ENCODE data around the gene DPM3.
A peak's percentile ranks its signal among the peaks of the same experiment; 100 is the strongest.

DPM3 gene

DNA sequence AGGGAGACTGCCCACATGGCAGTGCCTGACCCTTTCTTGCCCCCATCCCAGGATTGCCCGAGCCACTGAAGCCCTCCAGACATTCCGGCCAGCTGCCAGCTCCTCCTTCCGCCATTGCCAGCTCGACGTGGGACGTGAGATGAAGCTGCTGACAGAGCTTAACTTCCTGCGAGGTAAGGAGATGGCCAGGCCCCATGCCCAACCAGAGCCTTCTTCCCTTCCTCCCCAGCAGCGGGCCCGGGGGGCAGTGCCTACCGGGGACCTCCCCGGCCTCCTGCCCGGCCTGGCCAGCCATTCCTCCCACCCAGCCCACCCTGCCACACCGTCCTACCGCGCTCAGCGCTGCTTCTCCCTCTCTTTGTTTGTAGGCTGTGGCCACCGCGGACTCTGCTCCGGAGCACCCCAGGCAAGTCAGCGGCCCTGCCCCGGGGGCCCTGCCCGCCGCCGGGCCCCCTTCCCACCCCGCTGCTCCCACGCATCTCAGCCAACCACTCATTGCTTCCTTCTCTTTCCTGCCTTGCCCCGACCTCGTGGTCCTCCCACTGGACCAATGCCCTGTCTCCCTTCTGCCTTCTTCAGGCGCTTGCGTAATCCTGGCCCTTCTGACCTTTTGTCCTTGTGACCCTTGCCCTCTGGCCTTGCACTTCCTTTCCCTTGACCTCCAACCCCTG is 38.2 kb upstream of the DPM3 start:
- no peak overlapping the region for H3K4me3 ChIP-seq (ENCODE audit: low read depth, low read length)
- TF ChIP-seq, protein P1, sequence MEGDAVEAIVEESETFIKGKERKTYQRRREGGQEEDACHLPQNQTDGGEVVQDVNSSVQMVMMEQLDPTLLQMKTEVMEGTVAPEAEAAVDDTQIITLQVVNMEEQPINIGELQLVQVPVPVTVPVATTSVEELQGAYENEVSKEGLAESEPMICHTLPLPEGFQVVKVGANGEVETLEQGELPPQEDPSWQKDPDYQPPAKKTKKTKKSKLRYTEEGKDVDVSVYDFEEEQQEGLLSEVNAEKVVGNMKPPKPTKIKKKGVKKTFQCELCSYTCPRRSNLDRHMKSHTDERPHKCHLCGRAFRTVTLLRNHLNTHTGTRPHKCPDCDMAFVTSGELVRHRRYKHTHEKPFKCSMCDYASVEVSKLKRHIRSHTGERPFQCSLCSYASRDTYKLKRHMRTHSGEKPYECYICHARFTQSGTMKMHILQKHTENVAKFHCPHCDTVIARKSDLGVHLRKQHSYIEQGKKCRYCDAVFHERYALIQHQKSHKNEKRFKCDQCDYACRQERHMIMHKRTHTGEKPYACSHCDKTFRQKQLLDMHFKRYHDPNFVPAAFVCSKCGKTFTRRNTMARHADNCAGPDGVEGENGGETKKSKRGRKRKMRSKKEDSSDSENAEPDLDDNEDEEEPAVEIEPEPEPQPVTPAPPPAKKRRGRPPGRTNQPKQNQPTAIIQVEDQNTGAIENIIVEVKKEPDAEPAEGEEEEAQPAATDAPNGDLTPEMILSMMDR (conservative IDR thresholded peaks at IDR 0.05; ENCODE audit: low read depth, low read length): no peak
- no peak for DNase-seq (ENCODE audit: low read depth)

DNA sequence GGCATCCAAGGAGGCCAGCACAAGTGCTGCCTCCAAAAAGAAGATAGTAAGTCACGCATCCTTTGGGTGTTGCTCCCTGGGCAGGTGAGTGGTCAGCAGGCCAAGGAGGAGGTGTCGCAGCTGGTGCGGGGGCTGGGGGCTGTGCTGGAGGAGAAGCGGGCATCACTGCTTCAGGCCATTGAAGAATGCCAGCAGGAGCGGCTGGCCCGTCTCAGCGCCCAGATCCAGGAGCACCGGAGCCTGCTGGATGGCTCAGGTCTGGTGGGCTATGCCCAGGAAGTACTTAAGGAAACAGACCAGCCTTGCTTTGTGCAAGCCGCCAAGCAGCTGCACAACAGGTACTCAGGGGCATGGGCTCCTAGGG is 37.6 kb upstream of the DPM3 start:
- H3K4me3 ChIP-seq (ENCODE audit: low read depth, low read length): no peak overlapping the region
- no peak for DNase-seq (ENCODE audit: low read depth)
- TF ChIP-seq, protein P1 (conservative IDR thresholded peaks at IDR 0.05; ENCODE audit: low read depth, low read length): no peak

DNA sequence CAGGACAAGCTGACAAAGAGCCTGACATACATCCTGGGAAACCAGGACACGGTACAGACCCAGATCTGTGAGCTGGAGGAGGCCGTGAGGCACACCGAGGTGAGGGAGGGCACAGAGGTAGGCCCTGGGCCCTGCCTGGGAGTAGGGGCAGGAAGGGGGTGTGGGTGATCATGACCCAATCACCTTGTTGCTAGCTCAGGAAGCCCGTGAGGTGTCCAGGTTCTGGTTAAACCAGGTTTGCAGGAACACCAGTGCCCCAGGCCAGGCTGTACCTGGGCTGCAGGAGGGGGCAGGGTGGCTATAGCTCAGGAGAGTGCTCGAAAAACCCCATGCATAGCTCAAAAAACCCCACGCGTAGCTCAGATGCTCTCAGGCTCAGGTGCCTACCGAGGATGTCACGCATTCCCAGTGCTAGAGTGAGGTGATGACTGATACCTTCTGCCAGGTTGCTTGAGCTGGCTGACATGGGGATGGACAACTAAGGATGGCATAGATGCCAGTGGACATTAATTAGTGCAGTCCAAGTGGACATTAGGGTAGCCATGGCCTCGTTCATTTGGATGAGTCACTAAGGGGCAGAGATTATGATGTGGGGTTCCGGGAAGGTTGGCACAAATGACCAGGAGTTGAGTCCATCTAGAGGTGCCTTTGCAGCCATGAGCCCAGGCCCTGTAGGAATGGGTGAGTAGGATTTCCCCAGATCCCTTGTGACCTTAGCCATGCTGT is 37.0 kb upstream of the DPM3 start:
- no peak overlapping the region for H3K4me3 ChIP-seq (ENCODE audit: low read depth, low read length)
- no peak for DNase-seq (ENCODE audit: low read depth)
- TF ChIP-seq, protein P1 (conservative IDR thresholded peaks at IDR 0.05; ENCODE audit: low read depth, low read length): no peak

DNA sequence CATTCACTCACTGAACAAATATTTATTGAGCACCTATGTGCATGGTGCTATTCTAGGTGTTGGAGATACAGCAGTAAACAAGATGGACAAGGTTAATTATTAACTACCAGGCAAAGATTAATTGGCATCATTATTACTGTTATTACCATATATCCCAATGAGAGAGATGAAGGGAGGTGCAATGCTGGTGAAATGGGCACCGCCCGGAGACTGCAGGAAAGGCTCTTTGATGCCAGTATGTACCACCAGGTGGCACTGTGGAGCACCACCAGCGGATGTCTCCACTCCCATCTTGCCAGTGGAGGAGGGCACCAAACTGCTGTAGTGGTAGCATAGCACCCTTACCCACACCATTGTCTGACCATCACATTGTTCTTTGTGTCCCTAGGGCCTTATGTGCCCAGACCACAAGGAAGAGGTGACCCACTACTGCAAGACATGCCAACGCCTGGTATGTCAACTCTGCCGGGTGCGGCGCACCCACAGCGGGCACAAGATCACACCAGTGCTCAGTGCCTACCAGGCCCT is 36.3 kb upstream of the DPM3 start:
- no peak overlapping the region for H3K4me3 ChIP-seq (ENCODE audit: low read depth, low read length)
- TF ChIP-seq, protein P1 (conservative IDR thresholded peaks at IDR 0.05; ENCODE audit: low read depth, low read length): peak; percentile 94
- peak; percentile 75 for DNase-seq (ENCODE audit: low read depth)

GRCh38 chr1:155175927-155176371 is 35.6 kb upstream of the DPM3 start:
- DNase-seq (ENCODE audit: low read depth): no peak
- no peak overlapping the region for H3K4me3 ChIP-seq (ENCODE audit: low read depth, low read length)
- TF ChIP-seq, protein P1 (conservative IDR thresholded peaks at IDR 0.05; ENCODE audit: low read depth, low read length): no peak

GRCh38 chr1:155175281-155175926 is 35.1 kb upstream of the DPM3 start:
- TF ChIP-seq, protein P1 (conservative IDR thresholded peaks at IDR 0.05; ENCODE audit: low read depth, low read length): no peak
- H3K4me3 ChIP-seq (ENCODE audit: low read depth, low read length): peak overlapping the region; percentile 97
- DNase-seq (ENCODE audit: low read depth): no peak
